Measurements from ENCODE around the gene ME2. TPM values are rescaled to one million over a fixed set of nuclear protein-coding genes. Genes with fewer than 3 reads are reported as not detected.

The ME2 gene
- total RNA-seq, 1 experiment from 2014 or later = 49.4 TPM

- Histone ChIP-seq H4K20me1 (ENCODE audit: control insufficient read depth, insufficient read depth, insufficient read length) (no peaks in the 10 kb centered on the region), H3K79me2 (ENCODE audit: insufficient read depth, low read length) (no peaks in the 10 kb centered on the region), H3K27me3 (ENCODE audit: insufficient read depth, low read length) (no peaks in the 10 kb centered on the region), H2AK5ac (ENCODE audit: insufficient read length, low read length) (no peak overlapping the region), H4K8ac (replicated peaks; ENCODE audit: insufficient read length, low read depth, low read length) (no peak overlapping the region), H2BK5ac (ENCODE audit: insufficient read length, low read length) (no peak overlapping the region), H2BK15ac (ENCODE audit: low read depth, low read length) (no peak overlapping the region), H3K9ac (ENCODE audit: extremely low read depth, insufficient read length, low read length) (no peak overlapping the region), H3K4me1 (ENCODE audit: insufficient read depth, low read length) (no peaks in the 10 kb centered on the region), H3T11ph (ENCODE audit: low read length) (no peak overlapping the region), H3K9me3 (ENCODE audit: control insufficient read depth, low read depth, low read length) (no peaks in the 10 kb centered on the region), H3K27ac (ENCODE audit: insufficient read length, low read depth, low read length) (no peak overlapping the region), H4K91ac (ENCODE audit: insufficient read length, low read depth, low read length) (no peak overlapping the region), H3K4ac (ENCODE audit: low read depth, low read length) (no peak overlapping the region), H4K5ac (ENCODE audit: insufficient read length, low read depth, low read length) (no peak overlapping the region), H2BK120ac (ENCODE audit: low read depth, low read length, poor library complexity, severe bottlenecking) (no peak overlapping the region), H3K23me2 (ENCODE audit: insufficient read length, low read depth, low read length, poor library complexity, severe bottlenecking) (no peaks in the 10 kb centered on the region), H2BK12ac (ENCODE audit: insufficient read length, low read depth, low read length) (no peak overlapping the region), H3K4me2 (ENCODE audit: insufficient read depth, insufficient read length, low read length) (no peak overlapping the region), H3K14ac (ENCODE audit: insufficient read depth, low read length) (no peak overlapping the region), H2BK20ac (ENCODE audit: low read depth, low read length, poor library complexity, severe bottlenecking) (no peak overlapping the region), H2AFZ (ENCODE audit: low read length) (no peak overlapping the region), H3K23ac (ENCODE audit: insufficient read length, low read depth, low read length) (no peak overlapping the region), H3K79me1 (ENCODE audit: insufficient read depth, low read depth, low read length, poor library complexity, severe bottlenecking) (no peaks in the 10 kb centered on the region), H3K56ac (ENCODE audit: insufficient read length, low read depth, low read length) (no peak overlapping the region), H3K18ac (ENCODE audit: insufficient read length, low read depth, low read length) (no peak overlapping the region)
- no peak overlapping the region for H3K27ac Mint-ChIP-seq
- H3K4me1 Mint-ChIP-seq = peaks cover 0 to 3% of the 10 kb centered on the region in 2 experiments; a peak in 1 of 4 replicates
- no CpG with 5 or more reads among the region's 6 CpGs for WGBS (ENCODE audit: extremely low coverage, insufficient read length, low lambda C conversion rate)
- no peaks in the 10 kb centered on the region for H3K9me3 Mint-ChIP-seq
- TF ChIP-seq, protein P1, sequence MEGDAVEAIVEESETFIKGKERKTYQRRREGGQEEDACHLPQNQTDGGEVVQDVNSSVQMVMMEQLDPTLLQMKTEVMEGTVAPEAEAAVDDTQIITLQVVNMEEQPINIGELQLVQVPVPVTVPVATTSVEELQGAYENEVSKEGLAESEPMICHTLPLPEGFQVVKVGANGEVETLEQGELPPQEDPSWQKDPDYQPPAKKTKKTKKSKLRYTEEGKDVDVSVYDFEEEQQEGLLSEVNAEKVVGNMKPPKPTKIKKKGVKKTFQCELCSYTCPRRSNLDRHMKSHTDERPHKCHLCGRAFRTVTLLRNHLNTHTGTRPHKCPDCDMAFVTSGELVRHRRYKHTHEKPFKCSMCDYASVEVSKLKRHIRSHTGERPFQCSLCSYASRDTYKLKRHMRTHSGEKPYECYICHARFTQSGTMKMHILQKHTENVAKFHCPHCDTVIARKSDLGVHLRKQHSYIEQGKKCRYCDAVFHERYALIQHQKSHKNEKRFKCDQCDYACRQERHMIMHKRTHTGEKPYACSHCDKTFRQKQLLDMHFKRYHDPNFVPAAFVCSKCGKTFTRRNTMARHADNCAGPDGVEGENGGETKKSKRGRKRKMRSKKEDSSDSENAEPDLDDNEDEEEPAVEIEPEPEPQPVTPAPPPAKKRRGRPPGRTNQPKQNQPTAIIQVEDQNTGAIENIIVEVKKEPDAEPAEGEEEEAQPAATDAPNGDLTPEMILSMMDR (conservative IDR thresholded peaks at IDR 0.05) = no peak
- no peaks in the 10 kb centered on the region for H3K27me3 Mint-ChIP-seq (ENCODE audit: low read depth)
- H3K4me3 Mint-ChIP-seq = no peak overlapping the region
- H3K36me3 Mint-ChIP-seq (ENCODE audit: insufficient read depth in 1 of 3, low read depth in 3 of 3) = peaks cover 0 to 19% (median 10%) of the 10 kb centered on the region in 3 experiments; a peak in 5 of 7 replicates
- no peak for DNase-seq
Measured at GRCh38 chr18:50934545-50935211, 55.8 kb downstream of the ME2 start.

All from H9 (cell line).